Karpas-422 (cell line): ENCODE measurements around the gene GRM7. TPM values are rescaled to one million over a fixed set of nuclear protein-coding genes. Genes with fewer than 3 reads are reported as not detected.

Experiments used
- DNase-seq: peaks from one replicate; pipeline ENCODE4 v3.0.0-alpha.2; 2015
- H2AFZ ChIP-seq: fragments of 200-600 bp; sonication (generic); 2 replicates; pipeline ENCODE4 v1.6.1; 2014; ENCODE audit warnings: antibody characterized with exemption, low read length, mixed read lengths
- H3K27ac ChIP-seq: fragments of 200-600 bp; sonication (generic); 2 replicates; pipeline ENCODE4 v1.5.1; 2014; ENCODE audit warnings: mild to moderate bottlenecking, low read length, moderate library complexity
- H3K27me3 ChIP-seq: fragments of 200-600 bp; sonication (generic); 2 replicates; pipeline ENCODE4 v1.6.1; 2014; ENCODE audit warnings: low read length, mixed read lengths
- H3K36me3 ChIP-seq: fragments of 200-600 bp; sonication (generic); 2 replicates; pipeline ENCODE4 v1.6.1; 2014; ENCODE audit warnings: low read length, mixed read lengths; ENCODE audit not compliant: insufficient read depth
- H3K4me1 ChIP-seq: fragments of 200-600 bp; sonication (generic); 2 replicates; pipeline ENCODE4 v1.6.1; 2014; ENCODE audit warnings: mild to moderate bottlenecking, low read length, mixed read lengths
- H3K4me2 ChIP-seq: fragments of 200-600 bp; sonication (generic); 2 replicates; pipeline ENCODE4 v1.6.1; 2014; ENCODE audit warnings: low read length, low read depth, mild to moderate bottlenecking; ENCODE audit not compliant: poor library complexity, severe bottlenecking
- H3K4me3 ChIP-seq: fragments of 200-600 bp; sonication (generic); 2 replicates; pipeline ENCODE4 v1.5.1; 2014; ENCODE audit warnings: mild to moderate bottlenecking, antibody characterized with exemption, low read length, mixed read lengths
- H3K79me2 ChIP-seq: fragments of 200-600 bp; sonication (generic); 2 replicates; pipeline ENCODE4 v1.6.1; 2014; ENCODE audit warnings: mild to moderate bottlenecking, low read length, mixed read lengths
- H3K9ac ChIP-seq: fragments of 200-600 bp; sonication (generic); 2 replicates; pipeline ENCODE4 v1.6.0; 2014; ENCODE audit warnings: low read length
- H3K9me2 ChIP-seq: fragments of 200-600 bp; sonication (generic), shearing (Covaris generic); replicated peaks from 2 replicates; pipeline ENCODE4 v1.6.0; 2014; ENCODE audit warnings: mild to moderate bottlenecking, low read length, moderate library complexity; ENCODE audit not compliant: insufficient read depth
- H3K9me3 ChIP-seq: fragments of 300-700, 200-600 bp; sonication (generic); 2 replicates; pipeline ENCODE4 v1.6.1; 2014; ENCODE audit warnings: low read length, mixed read lengths
- H4K20me1 ChIP-seq: fragments of 200-600 bp; sonication (generic); 2 replicates; pipeline ENCODE4 v1.6.1; 2014; ENCODE audit warnings: mild to moderate bottlenecking, antibody characterized with exemption, low read length, low read depth; ENCODE audit not compliant: insufficient read depth
- total RNA-seq: library from RNA; depleted of rRNA; stranded (reverse); fragments of >200 nt; shearing (Covaris generic); gene quantifications from 2 replicates; pipeline ENCODE4 v1.2.3, GENCODE V29; 2014; ENCODE audit warnings: low replicate concordance

Gene GRM7
- total RNA-seq, 1 experiment from 2014 or later, result not detected

DNA sequence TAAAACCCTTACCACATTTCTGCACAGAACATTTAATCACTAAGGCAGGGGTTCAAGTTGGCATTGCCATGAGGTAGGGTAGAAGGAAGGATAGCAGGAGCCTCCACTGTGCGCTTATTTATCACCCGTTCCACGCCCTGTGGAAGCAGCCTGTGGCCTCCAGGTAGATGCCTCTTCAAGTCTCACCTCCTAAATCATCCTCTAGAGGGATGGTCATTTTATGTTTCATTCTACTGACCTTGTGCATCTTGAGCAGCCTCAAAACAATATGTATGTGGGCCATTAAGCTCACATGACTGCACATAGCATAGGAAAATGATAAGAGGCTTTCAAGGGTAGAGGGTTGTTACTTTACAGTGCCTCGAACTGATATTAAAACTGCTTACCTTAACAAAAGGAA, 546.2 kb downstream of the GRM7 start:
- Histone ChIP-seq H3K9ac (no peak overlapping the region), H3K27ac (no peak overlapping the region), H3K79me2 (no peaks in the 10 kb centered on the region), H3K36me3 (no peaks in the 10 kb centered on the region), H3K4me3 (no peak overlapping the region), H3K4me1 (no peaks in the 10 kb centered on the region), H3K27me3 (no peaks in the 10 kb centered on the region), H4K20me1 (no peaks in the 10 kb centered on the region), H2AFZ (no peak overlapping the region), H3K9me3 (peaks cover 8% of the 10 kb centered on the region), H3K4me2 (no peak overlapping the region), H3K9me2 (no peaks in the 10 kb centered on the region)
- no peak for DNase-seq

GRCh38 chr3:7410782-7411181, 549.9 kb downstream of the GRM7 start:
- Histone ChIP-seq H3K27ac (no peak overlapping the region), H3K4me1 (no peaks in the 10 kb centered on the region), H3K4me3 (no peak overlapping the region), H3K79me2 (no peaks in the 10 kb centered on the region), H3K9me2 (no peaks in the 10 kb centered on the region), H3K9ac (no peak overlapping the region), H2AFZ (no peak overlapping the region), H3K4me2 (no peak overlapping the region), H4K20me1 (no peaks in the 10 kb centered on the region), H3K36me3 (no peaks in the 10 kb centered on the region), H3K27me3 (no peaks in the 10 kb centered on the region), H3K9me3 (peaks cover 12% of the 10 kb centered on the region)
- DNase-seq, result no peak

DNA sequence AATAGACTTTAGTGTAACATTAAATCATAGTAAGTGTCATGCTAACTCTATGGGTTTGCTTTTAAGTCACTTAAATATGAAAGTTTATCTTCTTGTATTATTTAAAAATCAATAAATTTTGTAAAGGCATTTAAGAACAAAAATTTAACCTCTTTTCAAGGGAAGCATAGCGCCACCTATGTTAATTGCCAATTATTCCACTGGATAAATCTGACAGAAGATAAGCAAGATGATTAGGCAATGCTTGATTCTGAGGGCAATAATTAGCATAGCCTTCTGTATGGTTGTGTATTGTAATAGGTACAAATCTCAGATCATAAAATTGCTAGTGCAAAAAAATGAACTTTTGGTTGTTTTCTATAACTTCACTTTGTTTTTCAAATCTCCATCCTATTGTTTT, 560.1 kb downstream of the GRM7 start:
- H3K27ac ChIP-seq, result no peak overlapping the region
- H3K9ac ChIP-seq, result no peak overlapping the region
- H2AFZ ChIP-seq, result no peak overlapping the region
- no peaks in the 10 kb centered on the region for H3K27me3 ChIP-seq
- H3K9me2 ChIP-seq, result 0 out of 2 replicates have a peak, but pooled peaks cover 3% of the 10 kb centered on the region
- no peaks in the 10 kb centered on the region for H3K36me3 ChIP-seq
- DNase-seq, result no peak
- no peak overlapping the region for H3K4me2 ChIP-seq
- H3K79me2 ChIP-seq, result no peaks in the 10 kb centered on the region
- no peaks in the 10 kb centered on the region for H4K20me1 ChIP-seq
- no peaks in the 10 kb centered on the region for H3K4me1 ChIP-seq
- H3K4me3 ChIP-seq, result no peak overlapping the region
- no peaks in the 10 kb centered on the region for H3K9me3 ChIP-seq

DNA sequence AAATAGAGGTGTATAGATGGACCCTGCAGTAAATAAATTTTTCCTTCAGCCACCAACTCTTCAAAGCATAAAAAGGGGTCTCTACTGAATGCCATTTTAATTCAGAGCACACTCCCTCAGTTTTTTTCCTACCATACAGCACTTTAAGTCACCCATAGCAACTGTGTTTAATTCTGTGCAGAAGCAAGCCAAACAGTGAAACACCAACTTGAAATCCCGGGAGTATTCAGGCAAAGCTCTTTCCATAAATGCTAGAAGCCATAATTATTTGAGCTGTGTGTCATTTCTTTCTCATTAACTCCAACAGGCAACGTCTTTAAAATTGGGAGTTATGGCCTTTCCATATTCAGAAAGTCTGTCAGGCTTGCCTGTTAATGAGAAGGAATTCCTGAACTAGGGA, 562.1 kb downstream of the GRM7 start:
- H3K4me2 ChIP-seq, result no peak overlapping the region
- no peaks in the 10 kb centered on the region for H3K27me3 ChIP-seq
- no peak overlapping the region for H2AFZ ChIP-seq
- no peaks in the 10 kb centered on the region for H3K36me3 ChIP-seq
- H3K9me3 ChIP-seq, result no peaks in the 10 kb centered on the region
- H3K4me1 ChIP-seq, result no peaks in the 10 kb centered on the region
- H3K9me2 ChIP-seq, result 0 out of 2 replicates have a peak, but pooled peaks cover 3% of the 10 kb centered on the region
- H4K20me1 ChIP-seq, result no peaks in the 10 kb centered on the region
- no peak overlapping the region for H3K4me3 ChIP-seq
- H3K27ac ChIP-seq, result no peak overlapping the region
- DNase-seq, result no peak
- H3K79me2 ChIP-seq, result no peaks in the 10 kb centered on the region
- H3K9ac ChIP-seq, result no peak overlapping the region

GRCh38 chr3:7423995-7424394, 563.1 kb downstream of the GRM7 start:
- H3K9me3 ChIP-seq, result no peaks in the 10 kb centered on the region
- H3K4me1 ChIP-seq, result no peaks in the 10 kb centered on the region
- H3K36me3 ChIP-seq, result no peaks in the 10 kb centered on the region
- H3K9me2 ChIP-seq, result 0 out of 2 replicates have a peak, but pooled peaks cover 4% of the 10 kb centered on the region
- no peak for DNase-seq
- H4K20me1 ChIP-seq, result no peaks in the 10 kb centered on the region
- H3K27ac ChIP-seq, result no peak overlapping the region
- no peak overlapping the region for H3K9ac ChIP-seq
- H3K4me3 ChIP-seq, result no peak overlapping the region
- no peak overlapping the region for H2AFZ ChIP-seq
- no peak overlapping the region for H3K4me2 ChIP-seq
- no peaks in the 10 kb centered on the region for H3K27me3 ChIP-seq
- no peaks in the 10 kb centered on the region for H3K79me2 ChIP-seq

DNA sequence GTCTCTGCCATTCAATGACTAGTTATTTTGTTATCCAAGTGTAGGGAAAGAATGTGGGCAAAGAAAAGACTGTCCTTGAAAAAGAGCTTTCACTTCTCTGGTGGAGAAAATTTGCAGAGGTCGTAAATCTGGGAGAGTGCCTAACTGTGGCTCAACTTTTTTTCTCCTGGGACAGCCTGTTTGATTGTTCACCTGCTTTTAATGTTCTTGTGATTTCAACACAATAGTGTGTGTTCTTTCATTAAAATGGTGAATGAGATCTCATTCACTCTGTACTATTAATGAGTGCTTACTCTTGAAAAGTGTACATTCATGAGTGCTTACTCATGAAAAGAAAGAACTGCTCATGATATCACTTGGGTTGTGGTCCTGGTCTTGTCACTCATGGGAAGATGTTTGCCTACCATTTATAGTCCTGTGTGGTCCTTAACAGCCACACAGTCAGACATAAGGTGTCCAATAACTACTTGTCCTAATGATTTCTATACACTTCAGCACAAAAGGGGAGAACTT, 567.3 kb downstream of the GRM7 start:
- H3K9ac ChIP-seq, result no peak overlapping the region
- no peaks in the 10 kb centered on the region for H3K79me2 ChIP-seq
- no peak overlapping the region for H3K4me3 ChIP-seq
- peaks cover 9% of the 10 kb centered on the region for H3K9me3 ChIP-seq
- 0 out of 2 replicates have a peak, but pooled peaks cover 9% of the 10 kb centered on the region for H3K9me2 ChIP-seq
- H3K27me3 ChIP-seq, result no peaks in the 10 kb centered on the region
- H4K20me1 ChIP-seq, result no peaks in the 10 kb centered on the region
- no peak overlapping the region for H2AFZ ChIP-seq
- no peaks in the 10 kb centered on the region for H3K36me3 ChIP-seq
- no peak overlapping the region for H3K27ac ChIP-seq
- DNase-seq, result no peak
- no peak overlapping the region for H3K4me2 ChIP-seq
- no peaks in the 10 kb centered on the region for H3K4me1 ChIP-seq

- Histone ChIP-seq H3K36me3 (no peaks in the 10 kb centered on the region), H3K9me2 (0 out of 2 replicates have a peak, but pooled peaks cover 6% of the 10 kb centered on the region), H3K9ac (no peak overlapping the region), H3K4me3 (no peak overlapping the region), H2AFZ (no peak overlapping the region), H4K20me1 (no peaks in the 10 kb centered on the region), H3K4me2 (no peak overlapping the region), H3K9me3 (peaks cover 13% of the 10 kb centered on the region), H3K27me3 (no peaks in the 10 kb centered on the region), H3K79me2 (no peaks in the 10 kb centered on the region), H3K4me1 (no peaks in the 10 kb centered on the region), H3K27ac (no peak overlapping the region)
- DNase-seq, result no peak
These were observed 571.7 kb downstream of the GRM7 start for GRCh38 chr3:7432610-7433009.

DNA sequence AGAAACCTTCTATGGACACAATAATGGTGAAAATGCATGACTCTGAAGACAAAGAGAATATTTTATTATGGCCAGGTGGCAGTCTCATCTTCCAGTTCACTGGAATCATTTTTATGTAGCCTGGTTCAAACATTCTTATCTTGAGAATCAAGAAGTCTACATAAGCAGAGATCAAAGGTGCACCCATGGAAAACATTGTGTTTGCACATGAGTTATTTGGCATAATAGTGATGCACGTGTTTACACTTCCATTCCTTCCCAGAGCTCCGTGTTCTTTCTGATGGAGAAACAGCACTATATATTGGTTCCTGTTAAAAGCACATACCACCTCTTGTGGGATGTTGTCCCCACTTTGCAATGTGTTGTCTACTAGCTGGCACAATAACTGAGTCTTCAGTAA, 572.2 kb downstream of the GRM7 start:
- Histone ChIP-seq H3K9ac (no peak overlapping the region), H3K27ac (no peak overlapping the region), H4K20me1 (no peaks in the 10 kb centered on the region), H3K4me2 (no peak overlapping the region), H3K27me3 (no peaks in the 10 kb centered on the region), H3K4me3 (no peak overlapping the region), H3K79me2 (no peaks in the 10 kb centered on the region), H2AFZ (no peak overlapping the region), H3K4me1 (no peaks in the 10 kb centered on the region), H3K9me2 (0 out of 2 replicates have a peak, but pooled peaks cover 6% of the 10 kb centered on the region), H3K9me3 (peaks cover 13% of the 10 kb centered on the region), H3K36me3 (no peaks in the 10 kb centered on the region)
- DNase-seq, result no peak

- Histone ChIP-seq H2AFZ (no peak overlapping the region), H3K9me2 (no peaks in the 10 kb centered on the region), H4K20me1 (no peaks in the 10 kb centered on the region), H3K9me3 (peaks cover 11% of the 10 kb centered on the region), H3K79me2 (no peaks in the 10 kb centered on the region), H3K4me2 (no peak overlapping the region), H3K27me3 (no peaks in the 10 kb centered on the region), H3K4me1 (no peaks in the 10 kb centered on the region), H3K9ac (no peak overlapping the region), H3K36me3 (no peaks in the 10 kb centered on the region), H3K27ac (no peak overlapping the region), H3K4me3 (no peak overlapping the region)
- no peak for DNase-seq
These were observed 575.6 kb downstream of the GRM7 start for GRCh38 chr3:7436542-7436941.
